IMR-90 (cell line): Measurements from ENCODE around the gene DUSP11. TPM values are rescaled to one million over a fixed set of nuclear protein-coding genes. Genes with fewer than 3 reads are reported as not detected.

ENCODE experiments used
- ATAC-seq: fragments of 200-7000 bp; cut with Tn5 transposase; 2 replicates; pipeline ENCODE4 v1.9.1; 2020; ENCODE audit warnings: low read depth, mild to moderate bottlenecking, moderate library complexity
- BruUV-seq: library from RNA; stranded (reverse); fragments of 400-500 nt; replicated peaks from 2 replicates; lab custom pipeline; 2021; lab: Mats Ljungman, UMichigan
- CTCF ChIA-PET: fragments of 300-600 bp; formaldehyde crosslinking; extraction: SDS; loops from one replicate; lab custom pipeline; 2021; ENCODE audit warnings: antibody characterized with exemption; lab: Yijun Ruan, JAX
- POLR2A ChIA-PET: fragments of 300-600 bp; sonication (Branson Sonifier 250); formaldehyde crosslinking; loops from one replicate; lab custom pipeline; 2022; ENCODE audit warnings: antibody characterized with exemption; ENCODE audit not compliant: unreplicated experiment; lab: Charles Lee
- DNase-seq: peaks from one replicate; pipeline ENCODE4 v3.0.0; 2013
- H2AFZ ChIP-seq: replicated peaks from 2 replicates; pipeline ENCODE3; 2013; ENCODE audit warnings: low read length, mild to moderate bottlenecking; ENCODE audit not compliant: poor library complexity
- H2AK5ac ChIP-seq: 2 replicates; pipeline ENCODE4 v1.6.1; 2013; ENCODE audit warnings: low read depth, low read length, inconsistent platforms
- H2AK9ac ChIP-seq: replicated peaks from 2 replicates; pipeline ENCODE3; 2013; ENCODE audit warnings: mild to moderate bottlenecking, low read depth, low read length, moderate library complexity; ENCODE audit not compliant: poor library complexity
- H2BK120ac ChIP-seq: 2 replicates; pipeline ENCODE4 v1.6.1; 2013; ENCODE audit warnings: low read depth, low read length, inconsistent platforms
- H2BK15ac ChIP-seq: 3 replicates; pipeline ENCODE4 v1.6.1; 2013; ENCODE audit warnings: low read depth, low read length, inconsistent platforms
- H2BK20ac ChIP-seq: 2 replicates; pipeline ENCODE4 v1.6.1; 2013; ENCODE audit warnings: low read depth, mild to moderate bottlenecking, inconsistent platforms, low read length, moderate library complexity
- H2BK5ac ChIP-seq: 2 replicates; pipeline ENCODE4 v1.6.1; 2013; ENCODE audit warnings: mild to moderate bottlenecking, low read depth, low read length, inconsistent platforms; ENCODE audit not compliant: poor library complexity, severe bottlenecking
- H3K14ac ChIP-seq: replicated peaks from 2 replicates; pipeline ENCODE4 v1.6.1; 2013; ENCODE audit warnings: low read depth, low read length, inconsistent platforms
- H3K18ac ChIP-seq: 2 replicates; pipeline ENCODE4 v1.6.1; 2013; ENCODE audit warnings: low read depth, low read length, control low read depth
- H3K23ac ChIP-seq: 2 replicates; pipeline ENCODE4 v1.6.1; 2013; ENCODE audit warnings: low read depth, low read length, inconsistent platforms
- H3K27ac ChIP-seq: 2 replicates; pipeline ENCODE4 v1.5.1; 2013; ENCODE audit warnings: mild to moderate bottlenecking, control low read depth, low read length; ENCODE audit not compliant: insufficient read depth
- H3K27me3 ChIP-seq: 2 replicates; pipeline ENCODE4 v1.6.1; 2013; ENCODE audit warnings: low read length; ENCODE audit not compliant: control insufficient read depth, insufficient read depth
- H3K36me3 ChIP-seq: 2 replicates; pipeline ENCODE4 v1.6.1; 2013; ENCODE audit warnings: low read length, mixed read lengths; ENCODE audit not compliant: control insufficient read depth, insufficient read depth
- H3K4ac ChIP-seq: 2 replicates; pipeline ENCODE4 v1.6.1; 2013; ENCODE audit warnings: low read depth, low read length, inconsistent platforms
- H3K4me1 ChIP-seq: 2 replicates; pipeline ENCODE4 v1.6.1; 2013; ENCODE audit warnings: low read length, mixed read lengths; ENCODE audit not compliant: control insufficient read depth, insufficient read depth
- H3K4me2 ChIP-seq: 2 replicates; pipeline ENCODE4 v1.6.1; 2013; ENCODE audit warnings: low read depth, mild to moderate bottlenecking, control low read depth, low read length, moderate library complexity
- H3K4me3 ChIP-seq: 2 replicates; pipeline ENCODE4 v1.5.1; 2013; ENCODE audit warnings: low read depth, mild to moderate bottlenecking, control low read depth, low read length, moderate library complexity; ENCODE audit not compliant: insufficient read depth
- H3K56ac ChIP-seq: 2 replicates; pipeline ENCODE4 v1.6.1; 2013; ENCODE audit warnings: low read length, inconsistent platforms; ENCODE audit not compliant: insufficient read depth; ENCODE audit errors: extremely low read depth
- H3K79me1 ChIP-seq, 2 experiments: 2 replicates each; pipeline ENCODE4 v1.6.1; 2013; ENCODE audit warnings: low read length in 2 of 2, inconsistent platforms in 1 of 2, low read depth in 1 of 2
- H3K9ac ChIP-seq: 2 replicates; pipeline ENCODE4 v1.6.1; 2013; ENCODE audit warnings: low read depth, low read length, control low read depth
- H3K9me1 ChIP-seq: 2 replicates; pipeline ENCODE4 v1.6.1; 2013; ENCODE audit warnings: low read length, inconsistent platforms; ENCODE audit not compliant: insufficient read depth
- H3K9me3 ChIP-seq: 2 replicates; pipeline ENCODE4 v1.6.1; 2013; ENCODE audit warnings: low read length; ENCODE audit not compliant: control insufficient read depth, insufficient read depth
- H4K20me1 ChIP-seq: 2 replicates; pipeline ENCODE4 v1.6.1; 2013; ENCODE audit warnings: low read length, inconsistent platforms; ENCODE audit not compliant: insufficient read depth
- H4K5ac ChIP-seq: 2 replicates; pipeline ENCODE4 v1.6.1; 2013; ENCODE audit warnings: mild to moderate bottlenecking, low read depth, low read length, control low read depth
- H4K8ac ChIP-seq, 2 experiments: 2 replicates each; pipeline ENCODE4 v1.6.1; 2013; ENCODE audit warnings: low read depth in 2 of 2, low read length in 2 of 2, control low read depth in 1 of 2, inconsistent platforms in 1 of 2
- H4K91ac ChIP-seq: 2 replicates; pipeline ENCODE4 v1.6.1; 2013; ENCODE audit warnings: low read depth, low read length, inconsistent platforms; ENCODE audit not compliant: insufficient read depth
- BHLHE40 ChIP-seq: fragments of 150-350 bp; IDR thresholded peaks from 2 replicates; pipeline ENCODE4 v1.6.1; 2016; ENCODE audit warnings: mild to moderate bottlenecking, low read depth, low read length
- CEBPB ChIP-seq: IDR thresholded peaks from 2 replicates; pipeline ENCODE4 v1.6.1; 2012; ENCODE audit warnings: low read depth, low read length, improper control_type of control experiment
- CHD1 ChIP-seq: IDR thresholded peaks from 2 replicates; pipeline ENCODE4 v1.6.1; 2012; ENCODE audit warnings: low read depth, low read length, improper control_type of control experiment
- CTCF ChIP-seq: conservative IDR thresholded peaks from 2 replicates; pipeline ENCODE4 v1.5.1; 2012; ENCODE audit warnings: mild to moderate bottlenecking, low read depth, low read length, improper control_type of control experiment
- FOS ChIP-seq: fragments of 150-350 bp; IDR thresholded peaks from 2 replicates; pipeline ENCODE4 v1.6.1; 2016; ENCODE audit warnings: low read depth, low read length
- MAFK ChIP-seq: IDR thresholded peaks from 2 replicates; pipeline ENCODE4 v1.6.1; 2012; ENCODE audit warnings: low read depth, low read length, improper control_type of control experiment
- MAZ ChIP-seq: IDR thresholded peaks from 2 replicates; pipeline ENCODE4 v1.6.1; 2012; ENCODE audit warnings: low read depth, mild to moderate bottlenecking, low read length, improper control_type of control experiment, moderate library complexity, borderline replicate concordance
- MXI1 ChIP-seq: IDR thresholded peaks from 2 replicates; pipeline ENCODE4 v1.6.1; 2012; ENCODE audit warnings: low read depth, mild to moderate bottlenecking, low read length, moderate library complexity, borderline replicate concordance
- NFE2L2 ChIP-seq: fragments of 150-350 bp; IDR thresholded peaks from 2 replicates; pipeline ENCODE4 v1.6.1; 2016; ENCODE audit warnings: low read depth, mild to moderate bottlenecking, low read length
- POLR2A ChIP-seq: IDR thresholded peaks from 2 replicates; pipeline ENCODE4 v1.6.1; 2012; ENCODE audit warnings: mild to moderate bottlenecking, low read depth, low read length
- RAD21 ChIP-seq: IDR thresholded peaks from 2 replicates; pipeline ENCODE4 v1.6.1; 2012; ENCODE audit warnings: low read length, improper control_type of control experiment
- RCOR1 ChIP-seq: IDR thresholded peaks from 2 replicates; pipeline ENCODE4 v1.6.1; 2012; ENCODE audit warnings: mild to moderate bottlenecking, low read length, improper control_type of control experiment; ENCODE audit not compliant: insufficient replicate concordance
- RFX5 ChIP-seq: IDR thresholded peaks from 2 replicates; pipeline ENCODE4 v1.8.0; 2012; ENCODE audit warnings: low read depth, mild to moderate bottlenecking, low read length, moderate library complexity
- SMC3 ChIP-seq: fragments of 150-350 bp; IDR thresholded peaks from 2 replicates; pipeline ENCODE4 v1.6.1; 2016; ENCODE audit warnings: low read depth, mild to moderate bottlenecking, antibody characterized with exemption, low read length, moderate library complexity
- WGBS, 2 experiments: methylation state at CpG; one replicate each; pipeline versions ENCODE4 v1.1.5 to v1.1.7; 2013; ENCODE audit warnings: missing lambda C conversion rate in 2 of 2; ENCODE audit not compliant: insufficient read length in 1 of 2; ENCODE audit errors: extremely low coverage in 2 of 2; 5-methylcytosine and 5-hydroxymethylcytosine counted together
- dilution Hi-C: fragments of 300-500 bp; cut with HindIII; formaldehyde crosslinking; loops from one replicate; pipeline ENCODE4 v1.14.3; 2018; ENCODE audit warnings: low sequenced_read_pairs; ENCODE audit not compliant: unreplicated experiment
- in situ Hi-C: fragments of 300-500 bp; cut with MboI; formaldehyde crosslinking; loops from 3 replicates; pipeline ENCODE4 v1.14.3; 2019; ENCODE audit warnings: low sequenced_read_pairs, inconsistent platforms, mixed read lengths
- intact Hi-C: fragments of 100-400 bp; cut with micrococcal nuclease; formaldehyde crosslinking; loops from 2 replicates; pipeline ENCODE4 v1.10.0; 2022
- polyA plus RNA-seq, 3 experiments: library from polyadenylated mRNA; depleted of rRNA; stranded (reverse); fragments of >200 nt; gene quantifications; 2 replicates each; pipeline ENCODE4 v1.2.3, GENCODE V29; 2012; ENCODE audit warnings: low replicate concordance in 1 of 3
- total RNA-seq: library from RNA; depleted of rRNA; stranded (reverse); fragments of >200 nt; gene quantifications from 2 replicates; pipeline ENCODE4 v1.2.3, GENCODE V29; 2012
- TF ChIP-seq, protein P1 (sequence below): fragments of 150-350 bp; IDR thresholded peaks from 2 replicates; pipeline ENCODE4 v1.6.1; 2016; ENCODE audit warnings: low read depth, mild to moderate bottlenecking, low read length, moderate library complexity, borderline replicate concordance
- TF ChIP-seq, protein P2 (sequence below): fragments of 150-350 bp; IDR thresholded peaks from 2 replicates; pipeline ENCODE4 v1.6.1; 2017; ENCODE audit warnings: mild to moderate bottlenecking, antibody characterized with exemption, low read length, low read depth

The DUSP11 gene
- total and polyA plus RNA-seq, 2 of the 4 experiments (the other 2 are of a cell fraction) = 22.4 to 25.6 TPM

DNA sequence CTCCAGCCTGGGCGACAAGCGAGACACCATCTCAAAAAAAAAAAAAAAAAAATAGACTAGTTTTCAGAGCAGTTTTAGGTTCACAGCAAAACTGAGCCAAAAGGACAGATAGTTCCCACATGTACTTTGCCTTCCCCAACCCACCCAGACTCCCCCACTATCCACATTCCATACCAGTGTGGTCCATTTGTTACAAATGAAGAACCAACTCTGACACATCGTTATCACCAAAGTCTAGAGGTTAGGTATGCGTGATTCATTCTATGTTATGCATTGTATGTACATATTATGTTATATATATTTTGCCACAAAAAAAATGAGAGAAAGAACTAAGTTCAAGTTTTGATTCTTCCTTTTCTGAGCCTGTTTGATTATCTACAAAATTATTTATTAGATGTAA, 3.5 kb downstream of the DUSP11 start:
- Histone ChIP-seq H3K36me3 (peaks cover 15% of the 10 kb centered on the region), H4K20me1 (peaks cover 3% of the 10 kb centered on the region; the same call in 1 of the 2 replicates), H2AFZ (no peak overlapping the region), H3K18ac (no peak overlapping the region), H3K4me1 (peaks cover 5% of the 10 kb centered on the region; the same call in 1 of the 2 replicates), H4K91ac (no peak overlapping the region), H4K5ac (no peak overlapping the region), H3K27ac (no peak overlapping the region), H2BK20ac (no peak overlapping the region), H3K56ac (no peak overlapping the region), H3K4me3 (no peak overlapping the region), H2BK15ac (no peak overlapping the region), H2BK5ac (no peak overlapping the region), H3K4me2 (no peak overlapping the region), H3K27me3 (no peaks in the 10 kb centered on the region), H3K79me1 (peaks cover 17 to 33% of the 10 kb centered on the region in 2 experiments; a peak in 3 of 4 replicates), H3K23ac (no peak overlapping the region), H2AK9ac (no peak overlapping the region), H4K8ac (no peak overlapping the region), H3K14ac (no peak overlapping the region), H3K9me3 (no peaks in the 10 kb centered on the region), H2AK5ac (no peak overlapping the region), H3K4ac (no peak overlapping the region), H3K9me1 (0 out of 2 replicates have a peak, but pooled peaks cover 3% of the 10 kb centered on the region), H2BK120ac (no peak overlapping the region), H3K9ac (no peak overlapping the region)
- intact Hi-C loops = no loop called here
- dilution Hi-C loops = no loop called here
- BruUV-seq = no TSS peak
- in situ Hi-C loops = no loop called here
- DNase-seq = no peak
- CTCF ChIA-PET = interaction anchor here (0.6 kb wide), 1 partner anchor 599 kb away, joined by 3 read pairs; no protein-coding TSS in a partner anchor
- POLR2A ChIA-PET = no interaction called here
- TF ChIP-seq RCOR1 (no peak), MXI1 (no peak), BHLHE40 (no peak), MAZ (no peak), CEBPB (no peak), RAD21 (no peak), CHD1 (no peak), NFE2L2 (no peak), CTCF (no peak), FOS (no peak), POLR2A (no peak), MAFK (no peak), SMC3 (no peak), RFX5 (no peak)
- TF ChIP-seq, protein P1, sequence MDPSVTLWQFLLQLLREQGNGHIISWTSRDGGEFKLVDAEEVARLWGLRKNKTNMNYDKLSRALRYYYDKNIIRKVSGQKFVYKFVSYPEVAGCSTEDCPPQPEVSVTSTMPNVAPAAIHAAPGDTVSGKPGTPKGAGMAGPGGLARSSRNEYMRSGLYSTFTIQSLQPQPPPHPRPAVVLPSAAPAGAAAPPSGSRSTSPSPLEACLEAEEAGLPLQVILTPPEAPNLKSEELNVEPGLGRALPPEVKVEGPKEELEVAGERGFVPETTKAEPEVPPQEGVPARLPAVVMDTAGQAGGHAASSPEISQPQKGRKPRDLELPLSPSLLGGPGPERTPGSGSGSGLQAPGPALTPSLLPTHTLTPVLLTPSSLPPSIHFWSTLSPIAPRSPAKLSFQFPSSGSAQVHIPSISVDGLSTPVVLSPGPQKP = no peak
- TF ChIP-seq, protein P2, sequence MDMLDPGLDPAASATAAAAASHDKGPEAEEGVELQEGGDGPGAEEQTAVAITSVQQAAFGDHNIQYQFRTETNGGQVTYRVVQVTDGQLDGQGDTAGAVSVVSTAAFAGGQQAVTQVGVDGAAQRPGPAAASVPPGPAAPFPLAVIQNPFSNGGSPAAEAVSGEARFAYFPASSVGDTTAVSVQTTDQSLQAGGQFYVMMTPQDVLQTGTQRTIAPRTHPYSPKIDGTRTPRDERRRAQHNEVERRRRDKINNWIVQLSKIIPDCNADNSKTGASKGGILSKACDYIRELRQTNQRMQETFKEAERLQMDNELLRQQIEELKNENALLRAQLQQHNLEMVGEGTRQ = no peak
- whole genome bisulfite sequencing, 2 experiments = no CpG with 5 or more reads among the region's 4 CpGs
- no peak for ATAC-seq
